ENCODE measurements around the gene GALNT2. TPM values are rescaled to one million over a fixed set of nuclear protein-coding genes. Genes with fewer than 3 reads are reported as not detected.

The GALNT2 gene
- total and polyA plus RNA-seq, 9 of the 15 experiments (the other 6 are each of a cell fraction or from before 2014, with no cell fraction given): 1.6 to 106 (median 51.9) TPM

DNA sequence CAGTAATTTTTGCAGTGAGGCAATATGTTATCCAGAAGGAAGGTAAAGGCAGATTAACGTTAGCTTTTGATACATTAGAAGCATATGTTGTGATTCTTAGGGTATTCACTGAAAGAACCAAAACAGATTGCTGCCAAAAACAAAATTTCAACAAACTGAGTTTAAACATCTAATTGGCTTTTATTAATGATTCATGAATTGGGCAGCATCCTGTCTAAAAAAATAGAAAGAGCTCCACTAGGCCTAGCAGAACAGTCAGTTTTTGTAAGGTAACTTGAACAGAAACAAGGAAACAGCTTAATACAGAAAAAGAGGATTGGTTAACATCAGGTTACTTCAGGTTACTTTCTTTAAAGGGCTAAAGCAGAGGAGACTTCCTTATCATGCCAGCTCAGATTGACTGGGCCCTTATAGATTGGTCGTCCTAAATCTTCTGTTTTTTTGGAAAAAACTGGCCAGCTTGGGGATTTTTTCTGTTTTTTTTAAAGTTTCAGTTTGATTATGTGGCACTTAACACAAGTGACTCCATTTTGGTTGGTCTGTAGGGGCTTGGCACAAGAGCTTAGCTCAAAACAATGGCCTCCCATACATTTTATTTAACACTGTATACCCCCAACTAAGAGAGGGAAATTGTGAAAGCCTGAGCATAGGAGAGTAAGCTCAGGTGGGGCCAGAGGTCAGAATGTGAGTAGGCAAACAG is 36.8 kb upstream of the GALNT2 start (continued):
- no peak for TF ChIP-seq ESRRB (CRISPR knock-in tag; IDR thresholded peaks at IDR 0.05; ENCODE audit: borderline replicate concordance)
- TF ChIP-seq CC2D1A (IDR thresholded peaks at IDR 0.05): no peak
- no peak for TF ChIP-seq TAF9B (IDR thresholded peaks at IDR 0.05; ENCODE audit: partially characterized antibody)
- no peak for TF ChIP-seq NR2C1 (IDR thresholded peaks at IDR 0.05)
- peak; percentile 38; the same call in 1 of the 2 replicates for TF ChIP-seq NR2C1 (tag; IDR thresholded peaks at IDR 0.05)
- TF ChIP-seq ATF3 (IDR thresholded peaks at IDR 0.05): no peak
- TF ChIP-seq ATF3 (CRISPR knock-in tag; conservative IDR thresholded peaks at IDR 0.05): no peak
- TF ChIP-seq PYGO2 (tag; IDR thresholded peaks at IDR 0.05): peak; percentile 59; the same call in 1 of the 2 replicates
- TF ChIP-seq ZKSCAN8 (CRISPR knock-in tag; IDR thresholded peaks at IDR 0.05): no peak
- TF ChIP-seq ZNF75A (CRISPR knock-in tag; IDR thresholded peaks at IDR 0.05): no peak
- peak; percentile 61; the same call in 1 of the 2 replicates for TF ChIP-seq SMAD4 (CRISPR knock-in tag; conservative IDR thresholded peaks at IDR 0.05)
- TF ChIP-seq DDX20 (tag; IDR thresholded peaks at IDR 0.05; ENCODE audit: low read depth): peak; percentile 75
- TF ChIP-seq ZNF655 (CRISPR knock-in tag; IDR thresholded peaks at IDR 0.05): no peak
- TF ChIP-seq ZNF592 (IDR thresholded peaks at IDR 0.05): peak; percentile 62; the same call in 1 of the 2 replicates
- no peak for TF ChIP-seq ZBTB43 (CRISPR knock-in tag; IDR thresholded peaks at IDR 0.05)
- TF ChIP-seq ZBTB1 (CRISPR knock-in tag; IDR thresholded peaks at IDR 0.05; ENCODE audit: borderline replicate concordance, low read depth): no peak

Measured in K562 (cell line).